MM.1S (cell line): Measurements from ENCODE around the gene TMEM242.

Source experiments
- EZH2 ChIP-seq: fragments of 300-600 bp; sonication (generic); optimal IDR thresholded peaks from 2 replicates; pipeline ENCODE3; 2017; ENCODE audit warnings: low read depth, mild to moderate bottlenecking, antibody characterized with exemption, low read length, mixed read lengths
- TF ChIP-seq, protein P1 (sequence below): fragments of 300-600 bp; sonication (generic); IDR thresholded peaks from 2 replicates; pipeline ENCODE4 v1.5.1; 2016; ENCODE audit warnings: antibody characterized with exemption, low read length, mixed read lengths

GRCh38 chr6:157337751-157338150 is 14.4 kb upstream of the TMEM242 start:
- TF ChIP-seq, protein P1, sequence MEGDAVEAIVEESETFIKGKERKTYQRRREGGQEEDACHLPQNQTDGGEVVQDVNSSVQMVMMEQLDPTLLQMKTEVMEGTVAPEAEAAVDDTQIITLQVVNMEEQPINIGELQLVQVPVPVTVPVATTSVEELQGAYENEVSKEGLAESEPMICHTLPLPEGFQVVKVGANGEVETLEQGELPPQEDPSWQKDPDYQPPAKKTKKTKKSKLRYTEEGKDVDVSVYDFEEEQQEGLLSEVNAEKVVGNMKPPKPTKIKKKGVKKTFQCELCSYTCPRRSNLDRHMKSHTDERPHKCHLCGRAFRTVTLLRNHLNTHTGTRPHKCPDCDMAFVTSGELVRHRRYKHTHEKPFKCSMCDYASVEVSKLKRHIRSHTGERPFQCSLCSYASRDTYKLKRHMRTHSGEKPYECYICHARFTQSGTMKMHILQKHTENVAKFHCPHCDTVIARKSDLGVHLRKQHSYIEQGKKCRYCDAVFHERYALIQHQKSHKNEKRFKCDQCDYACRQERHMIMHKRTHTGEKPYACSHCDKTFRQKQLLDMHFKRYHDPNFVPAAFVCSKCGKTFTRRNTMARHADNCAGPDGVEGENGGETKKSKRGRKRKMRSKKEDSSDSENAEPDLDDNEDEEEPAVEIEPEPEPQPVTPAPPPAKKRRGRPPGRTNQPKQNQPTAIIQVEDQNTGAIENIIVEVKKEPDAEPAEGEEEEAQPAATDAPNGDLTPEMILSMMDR = no peak
- TF ChIP-seq EZH2 = no peak
